GM10266 (cell line): ENCODE data around the gene ATP7A.

ENCODE experiments used
- DNase-seq: peaks from one replicate; pipeline ENCODE4 v3.0.0; 2012; ENCODE audit errors: extremely low spot score
- TF ChIP-seq, protein P1 (sequence below): IDR thresholded peaks from 2 replicates; pipeline ENCODE4 v1.5.1; 2012; ENCODE audit warnings: mild to moderate bottlenecking, low read depth; ENCODE audit not compliant: control insufficient read depth, insufficient read depth; ENCODE audit errors: missing control alignments

The ATP7A gene

DNA sequence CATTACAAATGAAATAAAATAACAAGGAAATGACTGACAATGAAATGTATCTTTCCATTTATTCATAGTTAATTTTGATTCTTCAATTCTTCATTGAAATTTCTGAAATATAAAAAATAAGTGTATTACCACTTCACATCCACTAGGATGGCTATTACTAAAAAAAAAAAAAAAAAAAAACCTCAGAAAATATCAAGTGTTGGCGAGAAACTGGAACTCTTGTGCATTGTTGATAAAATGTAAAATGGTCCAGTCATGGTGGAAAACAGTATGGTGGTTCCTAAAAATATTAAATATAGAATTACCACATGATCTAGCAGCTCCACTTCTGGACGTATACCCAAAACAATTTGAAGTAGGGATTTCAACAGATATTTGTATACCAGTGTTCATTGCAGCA, 36.1 kb downstream of the ATP7A start:
- DNase-seq, result no peak
- TF ChIP-seq, protein P1, sequence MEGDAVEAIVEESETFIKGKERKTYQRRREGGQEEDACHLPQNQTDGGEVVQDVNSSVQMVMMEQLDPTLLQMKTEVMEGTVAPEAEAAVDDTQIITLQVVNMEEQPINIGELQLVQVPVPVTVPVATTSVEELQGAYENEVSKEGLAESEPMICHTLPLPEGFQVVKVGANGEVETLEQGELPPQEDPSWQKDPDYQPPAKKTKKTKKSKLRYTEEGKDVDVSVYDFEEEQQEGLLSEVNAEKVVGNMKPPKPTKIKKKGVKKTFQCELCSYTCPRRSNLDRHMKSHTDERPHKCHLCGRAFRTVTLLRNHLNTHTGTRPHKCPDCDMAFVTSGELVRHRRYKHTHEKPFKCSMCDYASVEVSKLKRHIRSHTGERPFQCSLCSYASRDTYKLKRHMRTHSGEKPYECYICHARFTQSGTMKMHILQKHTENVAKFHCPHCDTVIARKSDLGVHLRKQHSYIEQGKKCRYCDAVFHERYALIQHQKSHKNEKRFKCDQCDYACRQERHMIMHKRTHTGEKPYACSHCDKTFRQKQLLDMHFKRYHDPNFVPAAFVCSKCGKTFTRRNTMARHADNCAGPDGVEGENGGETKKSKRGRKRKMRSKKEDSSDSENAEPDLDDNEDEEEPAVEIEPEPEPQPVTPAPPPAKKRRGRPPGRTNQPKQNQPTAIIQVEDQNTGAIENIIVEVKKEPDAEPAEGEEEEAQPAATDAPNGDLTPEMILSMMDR, result no peak

GRCh38 chrX:77949840-77950239, 39.3 kb downstream of the ATP7A start:
- no peak for DNase-seq
- TF ChIP-seq, protein P1, result no peak

DNA sequence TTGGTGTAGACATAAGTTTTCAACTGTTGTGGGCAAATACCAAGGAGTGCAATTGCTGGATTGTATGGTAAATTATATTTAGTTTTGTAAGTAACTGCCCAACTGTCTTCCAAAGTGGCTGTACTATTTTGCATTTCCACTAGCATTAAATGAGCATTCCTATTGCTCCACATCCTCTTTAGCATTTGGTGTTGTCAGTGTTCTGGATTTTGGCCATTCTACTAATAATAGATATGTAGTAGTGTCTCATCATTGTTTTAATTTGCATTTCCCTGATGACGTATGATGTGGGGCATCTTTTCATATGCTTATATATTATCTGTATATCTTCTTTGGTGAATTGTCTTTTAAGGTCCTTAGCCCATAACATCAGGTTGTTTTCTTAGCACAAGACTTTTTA, 41.7 kb downstream of the ATP7A start:
- TF ChIP-seq, protein P1, result no peak
- DNase-seq, result no peak

DNA sequence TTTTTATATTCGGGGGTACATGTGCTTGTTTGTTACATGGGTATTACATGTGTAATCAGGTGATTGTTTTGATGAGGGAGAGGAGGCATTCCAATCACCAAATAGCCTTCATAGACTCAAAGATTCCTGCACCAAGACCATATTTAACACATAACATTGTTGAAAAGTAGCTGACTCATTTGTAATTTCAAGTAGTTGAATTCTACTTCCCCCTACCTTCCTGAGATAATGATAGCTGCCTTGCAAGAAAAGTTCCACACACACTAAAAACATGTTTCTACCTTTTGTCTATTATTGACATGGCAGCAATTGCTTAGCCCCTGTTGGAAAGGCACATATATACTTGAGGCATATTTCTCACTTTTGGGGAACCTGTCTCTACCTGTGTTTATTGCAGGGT, 42.8 kb downstream of the ATP7A start:
- no peak for DNase-seq
- TF ChIP-seq, protein P1, result no peak

GRCh38 chrX:77953708-77954107, 43.2 kb downstream of the ATP7A start:
- no peak for DNase-seq
- TF ChIP-seq, protein P1, result no peak

DNA sequence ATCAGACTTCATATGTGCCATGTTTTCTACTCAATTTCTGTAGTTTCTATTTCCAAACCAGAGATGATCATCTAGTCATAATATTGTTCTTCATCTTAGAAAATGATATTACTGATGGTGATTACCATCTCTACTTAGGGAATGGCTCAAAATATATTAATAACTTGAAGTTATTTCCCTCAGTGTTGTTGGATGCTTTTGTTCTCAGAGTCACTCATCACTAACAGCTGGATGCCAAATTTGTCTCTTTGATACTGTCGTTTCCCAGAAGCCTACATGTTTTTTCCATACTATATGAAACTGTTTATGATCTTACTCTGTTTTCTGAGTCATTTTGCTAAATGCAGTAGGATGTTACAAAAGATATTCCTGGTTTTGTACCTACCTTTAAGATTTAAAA, 50.1 kb downstream of the ATP7A start:
- DNase-seq, result no peak
- TF ChIP-seq, protein P1, result no peak

GRCh38 chrX:77961063-77961462, 50.6 kb downstream of the ATP7A start:
- TF ChIP-seq, protein P1, result no peak
- no peak for DNase-seq
